ENCODE data around the gene CACNA1B. TPM values are rescaled to one million over a fixed set of nuclear protein-coding genes. Genes with fewer than 3 reads are reported as not detected.

CACNA1B gene
- under 0.01 and 0.18 TPM in 2 replicates for total RNA-seq

DNA sequence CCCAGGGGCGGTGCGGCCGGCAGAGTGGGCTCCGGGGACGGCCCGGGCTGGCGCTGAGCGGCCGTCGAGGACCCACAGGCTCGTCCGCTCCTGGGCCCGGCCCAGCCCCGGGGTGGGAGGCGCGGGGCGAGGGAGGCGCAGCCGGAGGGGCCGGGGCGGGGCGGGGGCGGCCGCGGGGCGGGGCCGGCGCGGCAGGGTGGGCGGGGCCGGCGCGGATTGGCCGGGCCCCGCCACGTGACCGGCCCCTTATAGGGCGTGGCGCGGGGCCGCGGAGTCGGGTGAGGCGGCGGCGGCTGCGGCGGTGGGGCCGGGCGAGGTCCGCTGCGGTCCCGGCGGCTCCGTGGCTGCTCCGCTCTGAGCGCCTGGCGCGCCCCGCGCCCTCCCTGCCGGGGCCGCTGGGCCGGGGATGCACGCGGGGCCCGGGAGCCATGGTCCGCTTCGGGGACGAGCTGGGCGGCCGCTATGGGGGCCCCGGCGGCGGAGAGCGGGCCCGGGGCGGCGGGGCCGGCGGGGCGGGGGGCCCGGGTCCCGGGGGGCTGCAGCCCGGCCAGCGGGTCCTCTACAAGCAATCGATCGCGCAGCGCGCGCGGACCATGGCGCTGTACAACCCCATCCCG, at the start of gene CACNA1B:
TSS of gene CACNA1B (plus strand) at position 277 of the 617 bp plus-strand sequence. CDS start at position 429, 152 bp downstream.

Measured in endothelial cell of coronary artery (primary cell).